SU-DHL-6 (cell line): ENCODE data around the gene KRT77.

ENCODE experiments used
- H2AFZ ChIP-seq: fragments of 200-600 bp; sonication (generic); 2 replicates; pipeline ENCODE4 v1.6.1; 2014; ENCODE audit warnings: low read depth, mild to moderate bottlenecking, moderate library complexity, mixed read lengths, antibody characterized with exemption, low read length; ENCODE audit not compliant: severe bottlenecking
- H3F3A ChIP-seq: fragments of 200-600 bp; shearing (Covaris generic); 2 replicates; pipeline ENCODE4 v1.6.0; 2016; ENCODE audit warnings: antibody characterized with exemption, mild to moderate bottlenecking; ENCODE audit not compliant: insufficient read depth
- H3K27ac ChIP-seq: fragments of 200-600 bp; sonication (generic); 2 replicates; pipeline ENCODE4 v1.5.1; 2016; ENCODE audit warnings: low read depth, mild to moderate bottlenecking, low read length, moderate library complexity, mixed read lengths
- H3K27me3 ChIP-seq: fragments of 200-600 bp; sonication (generic), shearing (Covaris generic); 2 replicates; pipeline ENCODE4 v1.6.0; 2014; ENCODE audit warnings: mild to moderate bottlenecking, low read length
- H3K36me3 ChIP-seq: fragments of 200-600 bp; sonication (generic); 2 replicates; pipeline ENCODE4 v1.6.1; 2014; ENCODE audit warnings: mild to moderate bottlenecking, low read length, mixed read lengths
- H3K4me2 ChIP-seq: fragments of 300-600, 200-600 bp; shearing (Covaris generic), sonication (generic); 2 replicates; pipeline ENCODE4 v1.6.0; 2014; ENCODE audit warnings: low read length, low read depth, mild to moderate bottlenecking; ENCODE audit not compliant: poor library complexity, severe bottlenecking
- H3K4me3 ChIP-seq: fragments of 200-600 bp; sonication (generic); 2 replicates; pipeline ENCODE4 v1.5.1; 2014; ENCODE audit warnings: antibody characterized with exemption, low read length, mild to moderate bottlenecking, mixed read lengths; ENCODE audit not compliant: insufficient read depth, poor library complexity, severe bottlenecking
- H3K79me2 ChIP-seq: fragments of 200-600 bp; sonication (generic); 2 replicates; pipeline ENCODE4 v1.6.1; 2014; ENCODE audit warnings: mild to moderate bottlenecking, low read length, moderate library complexity; ENCODE audit not compliant: insufficient read depth
- H3K9ac ChIP-seq: fragments of 200-600 bp; sonication (generic); 2 replicates; pipeline ENCODE4 v1.7.0; 2014; ENCODE audit warnings: mild to moderate bottlenecking, low read length
- H3K9me2 ChIP-seq: fragments of 200-600 bp; sonication (generic); replicated peaks from 2 replicates; pipeline ENCODE4 v1.6.1; 2014; ENCODE audit warnings: low read length; ENCODE audit not compliant: insufficient read depth
- H3K9me3 ChIP-seq: fragments of 200-600 bp; sonication (generic); 2 replicates; pipeline ENCODE4 v1.6.1; 2014; ENCODE audit warnings: low read length, mixed read lengths; ENCODE audit not compliant: insufficient read depth
- H4K20me1 ChIP-seq: fragments of 200-600 bp; sonication (generic); 2 replicates; pipeline ENCODE4 v1.6.1; 2014; ENCODE audit warnings: low read depth, mild to moderate bottlenecking, antibody characterized with exemption, low read length, moderate library complexity, mixed read lengths
- EZH2phosphoT487 ChIP-seq: fragments of 200-600 bp; sonication (generic), shearing (Covaris generic); conservative IDR thresholded peaks from 2 replicates; pipeline ENCODE4 v1.6.1; 2018; ENCODE audit warnings: mild to moderate bottlenecking, antibody characterized with exemption, low read length, moderate library complexity, mixed read lengths
- TF ChIP-seq, protein P1 (sequence below): fragments of 200-600 bp; sonication (generic); IDR thresholded peaks from one replicate; pipeline ENCODE4 v1.5.1; 2017; ENCODE audit warnings: antibody characterized with exemption, mild to moderate bottlenecking, low read length, moderate library complexity; ENCODE audit not compliant: insufficient read depth, poor library complexity, severe bottlenecking

The KRT77 gene

DNA sequence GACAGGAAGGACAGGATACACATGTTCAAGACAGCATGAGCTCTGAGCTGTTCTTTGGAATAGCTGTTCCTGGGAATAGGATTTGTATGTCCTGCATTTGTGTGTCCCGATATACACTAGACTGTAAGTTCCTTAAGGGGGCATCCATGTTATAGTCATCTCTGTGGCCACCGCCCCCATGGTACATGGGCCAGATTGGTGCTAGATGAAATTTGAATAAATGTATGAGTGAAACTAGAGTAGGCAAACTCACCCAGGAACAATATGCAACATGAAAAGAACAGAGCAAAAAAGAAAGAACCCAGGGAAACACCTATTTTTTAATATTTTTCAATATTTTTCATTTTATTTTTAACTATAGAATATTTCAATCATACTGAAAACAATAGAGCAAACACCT, 25.1 kb upstream of the KRT77 start:
- Histone ChIP-seq H3K9me3 (no peaks in the 10 kb centered on the region), H3F3A (no peaks in the 10 kb centered on the region), H3K36me3 (no peaks in the 10 kb centered on the region), H3K27ac (no peak overlapping the region), H3K4me3 (no peak overlapping the region), H2AFZ (no peak overlapping the region), H3K4me2 (no peak overlapping the region), H3K27me3 (no peaks in the 10 kb centered on the region), H3K79me2 (no peaks in the 10 kb centered on the region), H4K20me1 (no peaks in the 10 kb centered on the region), H3K9me2 (no peaks in the 10 kb centered on the region), H3K9ac (no peak overlapping the region)
- TF ChIP-seq, protein P1, sequence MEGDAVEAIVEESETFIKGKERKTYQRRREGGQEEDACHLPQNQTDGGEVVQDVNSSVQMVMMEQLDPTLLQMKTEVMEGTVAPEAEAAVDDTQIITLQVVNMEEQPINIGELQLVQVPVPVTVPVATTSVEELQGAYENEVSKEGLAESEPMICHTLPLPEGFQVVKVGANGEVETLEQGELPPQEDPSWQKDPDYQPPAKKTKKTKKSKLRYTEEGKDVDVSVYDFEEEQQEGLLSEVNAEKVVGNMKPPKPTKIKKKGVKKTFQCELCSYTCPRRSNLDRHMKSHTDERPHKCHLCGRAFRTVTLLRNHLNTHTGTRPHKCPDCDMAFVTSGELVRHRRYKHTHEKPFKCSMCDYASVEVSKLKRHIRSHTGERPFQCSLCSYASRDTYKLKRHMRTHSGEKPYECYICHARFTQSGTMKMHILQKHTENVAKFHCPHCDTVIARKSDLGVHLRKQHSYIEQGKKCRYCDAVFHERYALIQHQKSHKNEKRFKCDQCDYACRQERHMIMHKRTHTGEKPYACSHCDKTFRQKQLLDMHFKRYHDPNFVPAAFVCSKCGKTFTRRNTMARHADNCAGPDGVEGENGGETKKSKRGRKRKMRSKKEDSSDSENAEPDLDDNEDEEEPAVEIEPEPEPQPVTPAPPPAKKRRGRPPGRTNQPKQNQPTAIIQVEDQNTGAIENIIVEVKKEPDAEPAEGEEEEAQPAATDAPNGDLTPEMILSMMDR = no peak
- TF ChIP-seq EZH2phosphoT487 = no peak

DNA sequence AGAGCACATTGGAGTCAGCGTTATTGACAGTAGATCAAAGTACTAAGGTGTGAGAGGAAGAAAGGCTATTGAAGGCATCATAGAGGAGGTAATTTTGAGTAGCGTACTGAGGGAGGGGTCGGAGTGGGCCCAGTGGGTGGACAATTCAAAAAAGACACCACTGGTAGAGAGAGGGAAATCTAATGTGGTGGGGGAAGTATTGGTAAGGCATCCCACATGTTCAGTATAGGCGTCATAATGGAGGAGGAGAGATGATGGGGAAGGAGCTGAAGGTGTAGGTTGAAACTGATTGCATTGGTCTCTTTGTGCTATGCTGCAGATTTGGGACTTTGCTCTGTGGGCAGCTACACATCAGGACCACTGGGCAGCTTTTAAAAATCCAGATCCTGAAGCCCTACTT, 23.7 kb upstream of the KRT77 start:
- no peaks in the 10 kb centered on the region for H3K9me3 ChIP-seq
- H3F3A ChIP-seq = no peaks in the 10 kb centered on the region
- H3K27ac ChIP-seq = no peak overlapping the region
- no peak overlapping the region for H3K9ac ChIP-seq
- H3K4me2 ChIP-seq = no peak overlapping the region
- no peaks in the 10 kb centered on the region for H4K20me1 ChIP-seq
- no peaks in the 10 kb centered on the region for H3K27me3 ChIP-seq
- H3K79me2 ChIP-seq = no peaks in the 10 kb centered on the region
- H3K9me2 ChIP-seq = no peaks in the 10 kb centered on the region
- TF ChIP-seq, protein P1 = no peak
- no peak for TF ChIP-seq EZH2phosphoT487
- no peaks in the 10 kb centered on the region for H3K36me3 ChIP-seq
- H3K4me3 ChIP-seq = no peak overlapping the region
- no peak overlapping the region for H2AFZ ChIP-seq

GRCh38 chr12:52726451-52726850, 23.1 kb upstream of the KRT77 start:
- no peaks in the 10 kb centered on the region for H3F3A ChIP-seq
- H3K9me2 ChIP-seq = no peaks in the 10 kb centered on the region
- no peak overlapping the region for H3K4me2 ChIP-seq
- H3K9ac ChIP-seq = no peak overlapping the region
- no peak overlapping the region for H2AFZ ChIP-seq
- no peaks in the 10 kb centered on the region for H4K20me1 ChIP-seq
- no peaks in the 10 kb centered on the region for H3K9me3 ChIP-seq
- H3K27me3 ChIP-seq = no peaks in the 10 kb centered on the region
- no peak overlapping the region for H3K27ac ChIP-seq
- no peaks in the 10 kb centered on the region for H3K79me2 ChIP-seq
- H3K4me3 ChIP-seq = no peak overlapping the region
- TF ChIP-seq, protein P1 = no peak
- TF ChIP-seq EZH2phosphoT487 = no peak
- H3K36me3 ChIP-seq = no peaks in the 10 kb centered on the region
